ENCODE data around the gene KRTAP10-11.
A peak's percentile ranks its signal among the peaks of the same experiment; 100 is the strongest.

KRTAP10-11 gene

GRCh38 chr21:44650265-44650972, 4.2 kb downstream of the KRTAP10-11 start:
- H4K20me1 ChIP-seq (ENCODE audit: insufficient read depth, low read length) = no peaks in the 10 kb centered on the region
- no peaks in the 10 kb centered on the region for H3K36me3 ChIP-seq (replicated peaks; ENCODE audit: insufficient read depth, low read length)
- no peaks in the 10 kb centered on the region for H3F3A ChIP-seq (ENCODE audit: insufficient read depth, low read length)
- H3K4me1 ChIP-seq (ENCODE audit: low read length) = no peaks in the 10 kb centered on the region
- H3K9me3 ChIP-seq (replicated peaks; ENCODE audit: insufficient read depth, low read length) = no peaks in the 10 kb centered on the region
- TF ChIP-seq EZH2 (optimal IDR thresholded peaks at IDR 0.05; ENCODE audit: low read depth, low read length) = no peak
- no peak for TF ChIP-seq CTCF (IDR thresholded peaks at IDR 0.05; ENCODE audit: low read length)
- no peak for TF ChIP-seq EZH2phosphoT487 (IDR thresholded peaks at IDR 0.05; ENCODE audit: low read length)
- H2AFZ ChIP-seq (ENCODE audit: low read length) = no peak overlapping the region
- no peak overlapping the region for H3K4me2 ChIP-seq (ENCODE audit: low read depth, low read length)
- H3K4me3 ChIP-seq (ENCODE audit: low read length) = no peak overlapping the region
- H3K27ac ChIP-seq (ENCODE audit: low read length) = no peak overlapping the region
- H3K9me2 ChIP-seq (replicated peaks; ENCODE audit: insufficient read depth, low read length) = no peaks in the 10 kb centered on the region
- peaks cover 86% of the 10 kb centered on the region for H3K27me3 ChIP-seq (replicated peaks; ENCODE audit: insufficient read depth, low read length)
- no peak overlapping the region for H3K9ac ChIP-seq (ENCODE audit: low read length)
- H3K79me2 ChIP-seq (ENCODE audit: low read length) = no peaks in the 10 kb centered on the region
- DNase-seq = no peak

GRCh38 chr21:44650973-44651675, 4.9 kb downstream of the KRTAP10-11 start:
- Histone ChIP-seq H3K4me2 (ENCODE audit: low read depth, low read length) (no peak overlapping the region), H4K20me1 (ENCODE audit: insufficient read depth, low read length) (no peaks in the 10 kb centered on the region), H3K27me3 (replicated peaks; ENCODE audit: insufficient read depth, low read length) (peaks cover 84% of the 10 kb centered on the region), H3K36me3 (replicated peaks; ENCODE audit: insufficient read depth, low read length) (no peaks in the 10 kb centered on the region), H3K27ac (ENCODE audit: low read length) (no peak overlapping the region), H3K9ac (ENCODE audit: low read length) (no peak overlapping the region), H2AFZ (ENCODE audit: low read length) (no peak overlapping the region), H3K4me1 (ENCODE audit: low read length) (no peaks in the 10 kb centered on the region), H3K9me3 (replicated peaks; ENCODE audit: insufficient read depth, low read length) (no peaks in the 10 kb centered on the region), H3K4me3 (ENCODE audit: low read length) (no peak overlapping the region), H3K9me2 (replicated peaks; ENCODE audit: insufficient read depth, low read length) (no peaks in the 10 kb centered on the region), H3F3A (ENCODE audit: insufficient read depth, low read length) (no peaks in the 10 kb centered on the region), H3K79me2 (ENCODE audit: low read length) (no peaks in the 10 kb centered on the region)
- TF ChIP-seq EZH2 (optimal IDR thresholded peaks at IDR 0.05; ENCODE audit: low read depth, low read length) = no peak
- DNase-seq = no peak

GRCh38 chr21:44653123-44653522, 6.9 kb downstream of the KRTAP10-11 start:
- H3K9me2 ChIP-seq (replicated peaks; ENCODE audit: insufficient read depth, low read length) = no peaks in the 10 kb centered on the region
- H4K20me1 ChIP-seq (ENCODE audit: insufficient read depth, low read length) = no peaks in the 10 kb centered on the region
- no peak overlapping the region for H3K4me2 ChIP-seq (ENCODE audit: low read depth, low read length)
- no peak for TF ChIP-seq CTCF (IDR thresholded peaks at IDR 0.05; ENCODE audit: low read length)
- TF ChIP-seq EZH2 (optimal IDR thresholded peaks at IDR 0.05; ENCODE audit: low read depth, low read length) = no peak
- no peak for TF ChIP-seq EZH2phosphoT487 (IDR thresholded peaks at IDR 0.05; ENCODE audit: low read length)
- H3K9me3 ChIP-seq (replicated peaks; ENCODE audit: insufficient read depth, low read length) = no peaks in the 10 kb centered on the region
- no peaks in the 10 kb centered on the region for H3K79me2 ChIP-seq (ENCODE audit: low read length)
- no peak overlapping the region for H3K27ac ChIP-seq (ENCODE audit: low read length)
- peak; percentile 40 for DNase-seq
- H3K36me3 ChIP-seq (replicated peaks; ENCODE audit: insufficient read depth, low read length) = no peaks in the 10 kb centered on the region
- H3F3A ChIP-seq (ENCODE audit: insufficient read depth, low read length) = no peaks in the 10 kb centered on the region
- no peak overlapping the region for H2AFZ ChIP-seq (ENCODE audit: low read length)
- no peak overlapping the region for H3K9ac ChIP-seq (ENCODE audit: low read length)
- no peak overlapping the region for H3K4me3 ChIP-seq (ENCODE audit: low read length)
- H3K4me1 ChIP-seq (ENCODE audit: low read length) = no peaks in the 10 kb centered on the region
- peaks cover 83% of the 10 kb centered on the region for H3K27me3 ChIP-seq (replicated peaks; ENCODE audit: insufficient read depth, low read length)

Data from MM.1S (cell line).